ENCODE data around the gene SMPD2.

SMPD2 gene

GRCh38 chr6:109466212-109466923, 25.8 kb downstream of the SMPD2 start:
- no peak for TF ChIP-seq GABPA (IDR thresholded peaks at IDR 0.05; ENCODE audit: low read depth)
- no peak for TF ChIP-seq CTCF (IDR thresholded peaks at IDR 0.05; ENCODE audit: insufficient read depth, low read length)
- no peak for TF ChIP-seq SPI1 (IDR thresholded peaks at IDR 0.05; ENCODE audit: borderline replicate concordance, low read depth)
- no peak for TF ChIP-seq REST (IDR thresholded peaks at IDR 0.05; ENCODE audit: insufficient replicate concordance, low read depth)
- no peaks in the 10 kb centered on the region for H3K27me3 ChIP-seq (ENCODE audit: insufficient read depth, poor library complexity, severe bottlenecking)
- no peak overlapping the region for H3K4me3 ChIP-seq (replicated peaks; ENCODE audit: insufficient read depth, low read length)
- no peak for DNase-seq (ENCODE audit: low read depth in 1 of 2, low spot score in 1 of 2)
- H3K27ac ChIP-seq (replicated peaks), result no peak overlapping the region

GRCh38 chr6:109467696-109468095, 27.2 kb downstream of the SMPD2 start:
- no peak overlapping the region for H3K4me3 ChIP-seq (replicated peaks; ENCODE audit: insufficient read depth, low read length)
- no peak overlapping the region for H3K27ac ChIP-seq (replicated peaks)
- no peak for TF ChIP-seq GABPA (IDR thresholded peaks at IDR 0.05; ENCODE audit: low read depth)
- TF ChIP-seq SPI1 (IDR thresholded peaks at IDR 0.05; ENCODE audit: borderline replicate concordance, low read depth), result no peak
- TF ChIP-seq CTCF (IDR thresholded peaks at IDR 0.05; ENCODE audit: insufficient read depth, low read length), result no peak
- TF ChIP-seq REST (IDR thresholded peaks at IDR 0.05; ENCODE audit: insufficient replicate concordance, low read depth), result no peak
- no peak for TF ChIP-seq POLR2AphosphoS5 (IDR thresholded peaks at IDR 0.05; ENCODE audit: low read depth)
- DNase-seq (ENCODE audit: low read depth in 1 of 2, low spot score in 1 of 2), result no peak
- H3K27me3 ChIP-seq (ENCODE audit: insufficient read depth, poor library complexity, severe bottlenecking), result no peaks in the 10 kb centered on the region

- no peak for DNase-seq (ENCODE audit: low read depth in 1 of 2, low spot score in 1 of 2)
- H3K27me3 ChIP-seq (ENCODE audit: insufficient read depth, poor library complexity, severe bottlenecking), result no peaks in the 10 kb centered on the region
- H3K27ac ChIP-seq (replicated peaks), result no peak overlapping the region
- no peak overlapping the region for H3K4me3 ChIP-seq (replicated peaks; ENCODE audit: insufficient read depth, low read length)
- no peak for TF ChIP-seq GABPA (IDR thresholded peaks at IDR 0.05; ENCODE audit: low read depth)
- no peak for TF ChIP-seq REST (IDR thresholded peaks at IDR 0.05; ENCODE audit: insufficient replicate concordance, low read depth)
- no peak for TF ChIP-seq CTCF (IDR thresholded peaks at IDR 0.05; ENCODE audit: insufficient read depth, low read length)
- no peak for TF ChIP-seq POLR2AphosphoS5 (IDR thresholded peaks at IDR 0.05; ENCODE audit: low read depth)
- no peak for TF ChIP-seq SPI1 (IDR thresholded peaks at IDR 0.05; ENCODE audit: borderline replicate concordance, low read depth)
Measured at GRCh38 chr6:109469591-109470189, 29.2 kb downstream of the SMPD2 start.

Data from HL-60 (cell line).